GM12892 (cell line): ENCODE results near the gene CCRL2.

ENCODE experiments used
- POLR2A ChIP-seq: IDR thresholded peaks from 2 replicates; pipeline ENCODE4 v1.6.1; 2011; ENCODE audit warnings: low read depth, low read length, control low read depth
- POLR2AphosphoS5 ChIP-seq: IDR thresholded peaks from 2 replicates; pipeline ENCODE4 v1.6.1; 2011; ENCODE audit warnings: low read depth, low read length, control low read depth
- TAF1 ChIP-seq: IDR thresholded peaks from 2 replicates; pipeline ENCODE4 v1.6.1; 2011; ENCODE audit warnings: low read depth, mild to moderate bottlenecking, control low read depth, low read length, borderline replicate concordance

DNA sequence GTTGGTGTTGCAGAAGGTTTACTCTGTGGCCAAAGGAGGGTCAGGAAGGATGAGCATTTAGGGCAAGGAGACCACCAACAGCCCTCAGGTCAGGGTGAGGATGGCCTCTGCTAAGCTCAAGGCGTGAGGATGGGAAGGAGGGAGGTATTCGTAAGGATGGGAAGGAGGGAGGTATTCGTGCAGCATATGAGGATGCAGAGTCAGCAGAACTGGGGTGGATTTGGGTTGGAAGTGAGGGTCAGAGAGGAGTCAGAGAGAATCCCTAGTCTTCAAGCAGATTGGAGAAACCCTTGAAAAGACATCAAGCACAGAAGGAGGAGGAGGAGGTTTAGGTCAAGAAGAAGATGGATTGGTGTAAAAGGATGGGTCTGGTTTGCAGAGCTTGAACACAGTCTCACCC is 32.3 kb upstream of the CCRL2 start:
- TF ChIP-seq POLR2AphosphoS5 (no peak), POLR2A (no peak), TAF1 (no peak)
